ENCODE measurements around the gene PILRA.
A peak's percentile ranks its signal among the peaks of the same experiment; 100 is the strongest.
"Not testable (repeated sequence)": the region's sequence is repeated elsewhere in the genome, so short reads cannot be mapped to it uniquely, and the experiment has no call there.

The PILRA gene

GRCh38 chr7:100373261-100373831 is at the start of gene PILRA:
Gene PILRA (plus strand): TSS chr7:100373487. CDS start chr7:100373657, 170 bp downstream.
- no peak for DNase-seq

- DNase-seq: not testable (repeated sequence)
These were observed 49.1 kb upstream of the PILRA start for GRCh38 chr7:100324194-100324593.

GRCh38 chr7:100325671-100326070 is 47.6 kb upstream of the PILRA start:
- DNase-seq: not testable (repeated sequence)

- DNase-seq: not testable (repeated sequence)
These were observed 46.4 kb upstream of the PILRA start for GRCh38 chr7:100326914-100327313.

GRCh38 chr7:100335566-100336466 is 37.5 kb upstream of the PILRA start:
- peak; percentile 86 for DNase-seq

GRCh38 chr7:100338083-100338696 is 35.1 kb upstream of the PILRA start:
- DNase-seq: not testable (repeated sequence)

- not testable (repeated sequence) for DNase-seq
These were observed 32.0 kb upstream of the PILRA start for GRCh38 chr7:100341286-100341685.

- no peak for DNase-seq
These were observed 30.5 kb upstream of the PILRA start for GRCh38 chr7:100342765-100343164.

GRCh38 chr7:100344124-100344559 is 29.1 kb upstream of the PILRA start:
- not testable (repeated sequence) for DNase-seq

GRCh38 chr7:100344560-100345287 is 28.6 kb upstream of the PILRA start:
- peak; percentile 87 for DNase-seq

GRCh38 chr7:100345288-100345672 is 28.0 kb upstream of the PILRA start:
- DNase-seq: peak; percentile 49

GRCh38 chr7:100346921-100347320 is 26.4 kb upstream of the PILRA start:
- no peak for DNase-seq

GRCh38 chr7:100348805-100349204 is 24.5 kb upstream of the PILRA start:
- DNase-seq: no peak

GRCh38 chr7:100349757-100350156 is 23.5 kb upstream of the PILRA start:
- DNase-seq: no peak

- no peak for DNase-seq
These were observed 21.6 kb upstream of the PILRA start for GRCh38 chr7:100351657-100352058.

- not testable (repeated sequence) for DNase-seq
These were observed 21.0 kb upstream of the PILRA start for GRCh38 chr7:100352230-100352781.

GRCh38 chr7:100352984-100353684 is 20.2 kb upstream of the PILRA start:
- no peak for DNase-seq

GRCh38 chr7:100353685-100354330 is 19.5 kb upstream of the PILRA start:
- peak; percentile 48 for DNase-seq

- no peak for DNase-seq
These were observed 16.7 kb upstream of the PILRA start for GRCh38 chr7:100356416-100357068.

- no peak for DNase-seq
These were observed 16.1 kb upstream of the PILRA start for GRCh38 chr7:100357131-100357561.

Measured in stimulated activated CD4-positive, alpha-beta T cell treated with anti-CD3 and anti-CD28 coated beads, Interleukin-4, amount 100 ng/mL, for 24 hours (primary cell).